Fibroblast of the aortic adventitia (primary cell): Measurements from ENCODE around the gene NFIA. TPM values are rescaled to one million over a fixed set of nuclear protein-coding genes. Genes with fewer than 3 reads are reported as not detected.

Experiments used
- DNase-seq: peaks from one replicate; pipeline ENCODE4 v3.0.0-alpha.2; 2010; ENCODE audit warnings: low read depth
- H3K4me3 ChIP-seq: 2 replicates; pipeline ENCODE4 v1.5.1; 2011; ENCODE audit warnings: low read depth, mild to moderate bottlenecking, control low read depth, low read length, moderate library complexity
- CTCF ChIP-seq: IDR thresholded peaks from 2 replicates; pipeline ENCODE4 v1.5.1; 2011; ENCODE audit warnings: mild to moderate bottlenecking, low read length, control low read depth, inconsistent platforms; ENCODE audit not compliant: insufficient read depth
- total RNA-seq: library from RNA; depleted of rRNA; stranded (reverse); fragments of >200 nt; gene quantifications from 2 replicates; pipeline ENCODE4 v1.2.3, GENCODE V29; 2012; ENCODE audit warnings: low replicate concordance

The NFIA gene
- total RNA-seq, 1 donor = 32.0 TPM

GRCh38 chr1:61193808-61194207, 111.4 kb downstream of the NFIA start:
- no peak for DNase-seq
- H3K4me3 ChIP-seq = no peak overlapping the region
- no peak for TF ChIP-seq CTCF

DNA sequence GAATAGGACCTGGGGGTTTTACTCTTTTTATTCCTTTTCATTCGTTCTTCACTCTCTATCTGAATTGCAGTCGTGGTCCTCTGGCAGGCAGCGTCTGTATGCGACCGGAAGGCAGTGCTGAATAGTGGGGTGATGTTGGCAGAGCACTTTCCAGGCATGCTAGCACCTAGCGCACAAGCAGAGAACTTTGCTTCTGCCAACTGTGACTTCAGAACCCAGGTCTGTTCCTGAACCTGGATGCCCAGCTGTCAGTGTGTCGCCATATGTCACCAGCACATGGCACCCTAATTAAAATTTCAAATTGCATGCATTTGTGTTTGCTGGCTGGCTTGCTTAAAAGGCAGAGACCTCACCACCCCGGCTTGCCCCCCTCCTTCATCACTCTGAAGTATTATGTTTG, 116.2 kb downstream of the NFIA start:
- no peak for DNase-seq
- H3K4me3 ChIP-seq = no peak overlapping the region
- TF ChIP-seq CTCF = no peak

GRCh38 chr1:61201035-61201434, 118.7 kb downstream of the NFIA start:
- no peak for DNase-seq
- no peak overlapping the region for H3K4me3 ChIP-seq
- TF ChIP-seq CTCF = no peak

DNA sequence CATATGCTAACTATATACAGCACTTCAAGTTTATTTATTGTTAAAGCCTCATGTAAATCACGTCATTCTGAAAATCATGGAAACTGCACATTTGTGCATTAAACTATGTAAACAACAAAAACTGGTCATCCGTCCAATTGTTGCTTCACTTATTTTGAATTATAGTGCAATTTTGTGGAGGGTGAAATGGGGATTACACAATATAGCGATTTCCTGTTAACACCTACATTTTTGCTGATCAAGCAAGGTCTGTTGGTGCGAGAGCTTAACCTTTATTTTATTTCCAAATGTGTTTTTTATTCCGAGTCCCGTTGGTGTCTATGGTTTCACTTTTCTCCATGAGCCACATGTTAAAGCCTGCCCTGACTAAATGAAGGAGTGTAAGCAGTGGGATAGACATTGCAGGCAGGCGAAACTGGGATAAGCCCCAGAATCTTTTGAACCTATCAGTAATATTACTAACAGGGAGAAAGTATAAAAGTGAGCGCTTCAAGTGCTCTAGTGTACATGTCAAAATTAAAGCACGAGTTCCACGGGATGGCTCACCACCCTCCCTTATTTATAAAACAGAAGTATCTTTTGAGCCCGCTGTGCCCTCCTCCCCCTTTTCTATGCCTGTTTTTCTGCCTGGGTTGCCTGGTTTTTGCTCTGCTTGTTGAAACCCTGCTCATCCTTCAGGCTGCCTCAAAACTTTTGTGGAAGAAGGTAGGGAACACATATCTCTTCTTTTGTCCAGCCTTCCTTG, 120.7 kb downstream of the NFIA start:
- DNase-seq = peak; percentile 43
- TF ChIP-seq CTCF = no peak
- H3K4me3 ChIP-seq = peak overlapping the region; percentile 6

DNA sequence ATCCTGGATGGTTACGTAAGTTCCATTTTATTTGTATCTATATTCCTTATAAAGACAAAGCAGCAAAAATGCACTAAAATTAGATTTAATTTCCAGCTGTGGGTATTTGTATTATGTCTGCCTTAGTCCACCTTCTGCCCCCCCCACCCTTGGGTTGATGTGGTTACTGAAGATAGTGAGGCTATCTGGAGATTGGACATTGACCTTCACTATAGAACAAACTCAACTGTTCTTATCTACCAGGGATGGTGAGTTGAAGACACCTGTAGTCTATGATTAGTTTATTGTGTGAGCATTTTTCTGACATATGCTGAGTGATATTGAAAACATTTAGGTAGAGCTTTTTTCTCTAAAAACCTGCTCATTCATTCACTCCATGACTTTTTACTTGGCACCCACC, 122.2 kb downstream of the NFIA start:
- TF ChIP-seq CTCF = no peak
- no peak for DNase-seq
- H3K4me3 ChIP-seq = no peak overlapping the region

DNA sequence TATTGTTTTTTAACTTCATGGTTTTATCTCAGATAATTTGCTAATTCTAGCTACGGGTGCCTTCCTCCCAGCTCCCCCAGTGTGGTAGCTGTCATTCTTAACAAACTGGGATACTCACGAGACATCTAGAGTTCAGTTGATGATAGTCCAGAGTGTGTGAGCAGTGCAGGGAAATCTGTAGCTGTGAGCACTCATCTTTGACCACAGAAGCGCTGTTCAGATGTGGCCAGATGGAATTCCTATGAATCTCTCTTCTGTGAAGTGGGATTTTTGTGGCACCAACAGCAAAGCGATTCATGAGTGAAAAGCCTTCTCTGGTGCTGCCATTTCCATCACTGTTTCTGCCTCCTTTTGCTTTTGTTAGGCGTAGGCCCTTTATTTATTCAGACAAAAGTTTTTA, 125.1 kb downstream of the NFIA start:
- no peak for TF ChIP-seq CTCF
- DNase-seq = no peak
- H3K4me3 ChIP-seq = no peak overlapping the region

- no peak overlapping the region for H3K4me3 ChIP-seq
- TF ChIP-seq CTCF = no peak
- DNase-seq = no peak
Observed at GRCh38 chr1:61208172-61208571, 125.8 kb downstream of the NFIA start.
